ENCODE measurements around the gene HYCC2.

- TF ChIP-seq SIN3A (conservative IDR thresholded peaks at IDR 0.05 in 1 of 2, IDR thresholded peaks at IDR 0.05 in 1 of 2; ENCODE audit: low read depth in 1 of 2, low read length in 2 of 2) (no peak), SAP30 (IDR thresholded peaks at IDR 0.05; ENCODE audit: insufficient read depth, insufficient replicate concordance, low read length) (no peak), CHD7 (IDR thresholded peaks at IDR 0.05; ENCODE audit: insufficient replicate concordance, low read length) (no peak), E2F6 (IDR thresholded peaks at IDR 0.05) (no peak), CTCF (IDR thresholded peaks at IDR 0.05; ENCODE audit: control extremely low read depth in 1 of 3, insufficient read depth in 1 of 3, low read depth in 1 of 3, low read length in 3 of 3) (no peak)
Observed at GRCh38 chr2:201059961-201060755, 11.3 kb downstream of the HYCC2 start.

All from H1 (cell line).